Measurements from ENCODE around the gene IDI2. TPM values are rescaled to one million over a fixed set of nuclear protein-coding genes. Genes with fewer than 3 reads are reported as not detected.

IDI2 gene
- total RNA-seq, 1 donor from 2014 or later: not detected

DNA sequence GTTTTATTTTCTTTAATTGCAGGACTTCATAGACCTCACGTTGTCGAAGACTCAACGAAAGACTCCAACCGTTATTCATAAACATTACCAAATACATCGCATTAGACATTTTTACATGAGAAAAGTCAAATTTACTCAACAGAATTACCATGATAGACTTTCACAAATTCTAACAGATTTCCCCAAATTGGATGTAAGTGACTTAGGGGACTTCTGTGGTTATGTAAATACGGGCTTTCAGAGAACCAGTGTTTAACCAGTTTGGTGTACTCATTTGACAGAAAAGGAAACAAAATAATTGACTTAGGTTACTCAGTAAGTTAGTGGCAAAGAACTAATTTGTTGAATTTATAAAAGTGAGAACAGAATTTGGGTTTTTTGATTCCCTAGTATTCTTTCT lies 33.2 kb downstream of the IDI2 start:
- no peak overlapping the region for H3K27ac ChIP-seq
- no peaks in the 10 kb centered on the region for H3K9me3 ChIP-seq
- H3K27me3 ChIP-seq: no peaks in the 10 kb centered on the region
- H3K4me1 ChIP-seq: peaks cover 22% of the 10 kb centered on the region
- H3K4me3 ChIP-seq: no peak overlapping the region
- TF ChIP-seq POLR2A (IDR thresholded peaks at IDR 0.05) (no peak), CTCF (IDR thresholded peaks at IDR 0.05) (no peak), POLR2AphosphoS5 (IDR thresholded peaks at IDR 0.05; ENCODE audit: insufficient read depth in 1 of 2, low read depth in 1 of 2) (no peak)
- DNase-seq (ENCODE audit: extremely low spot score in 2 of 2): no peak
- intact Hi-C loops (cut with DNase I): no loop called here
- H3K36me3 ChIP-seq: peaks cover 5 to 44% of the 10 kb centered on the region in 2 donors

DNA sequence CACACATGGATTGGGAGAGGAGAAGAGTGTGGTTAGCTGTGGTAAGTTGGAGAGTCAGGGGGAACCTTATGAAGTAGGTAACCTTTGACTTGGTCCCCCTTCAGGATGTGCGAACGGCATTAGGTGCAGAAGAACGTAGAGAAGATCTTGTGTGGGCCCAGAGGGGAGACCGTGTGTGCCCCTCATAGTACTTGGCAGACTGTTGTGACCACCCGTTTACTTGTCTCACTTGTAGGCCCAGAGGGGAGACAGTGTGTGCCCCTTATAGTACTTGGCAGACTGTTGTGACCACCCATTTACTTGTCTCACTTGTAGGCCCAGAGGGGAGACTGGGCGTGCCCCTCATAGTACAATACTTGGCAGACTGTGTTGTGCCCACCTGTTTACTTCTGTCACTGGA lies 34.9 kb downstream of the IDI2 start:
- intact Hi-C loops (cut with DNase I): no loop called here
- no peak overlapping the region for H3K27ac ChIP-seq

DNA sequence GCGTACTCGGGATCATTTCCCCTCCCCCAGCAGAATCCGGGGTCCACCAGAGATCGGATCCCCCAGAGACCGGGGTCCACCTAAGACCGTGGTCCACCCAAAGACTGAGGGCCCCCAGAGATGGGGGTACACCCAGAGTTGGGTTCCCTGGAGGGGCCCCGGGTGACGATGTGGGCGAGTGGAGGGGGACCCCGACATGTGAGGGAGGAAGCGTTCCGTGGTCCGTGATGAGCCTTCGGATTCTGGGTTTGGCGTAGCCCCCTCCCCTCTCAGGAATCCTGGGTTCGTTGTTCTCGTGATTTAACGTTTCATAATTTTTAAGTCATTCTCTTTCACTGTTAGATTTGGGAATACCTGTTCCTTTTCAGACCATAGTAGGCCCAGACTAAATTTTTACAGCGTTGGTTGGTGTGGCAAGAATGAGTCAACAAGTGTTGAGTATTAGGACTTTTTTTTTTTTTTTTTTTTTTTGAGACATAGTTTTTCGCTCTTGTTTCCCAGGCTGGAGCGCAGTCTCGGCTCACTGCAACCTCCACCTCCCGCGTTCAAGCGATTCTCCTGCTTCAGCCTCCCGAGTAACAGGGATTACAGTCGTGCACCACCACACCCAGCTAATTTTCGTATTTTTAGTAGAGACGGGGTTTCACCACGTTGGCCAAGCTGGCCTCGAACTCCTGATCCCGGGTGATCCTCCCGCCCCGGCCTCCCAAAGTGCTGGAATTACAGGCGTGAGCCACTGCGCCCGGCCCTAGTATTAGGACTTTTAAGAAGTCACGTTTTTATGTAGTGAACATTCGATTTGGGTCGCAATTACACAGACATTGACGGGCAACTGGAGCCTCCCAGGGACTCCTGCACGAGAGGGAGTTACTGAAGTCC lies 36.8 kb downstream of the IDI2 start:
- Histone ChIP-seq H3K27ac (peak overlapping the region; percentile 96), H3K27me3 (no peaks in the 10 kb centered on the region), H3K9me3 (no peaks in the 10 kb centered on the region), H3K4me3 (peak overlapping the region; percentile 98 to 99), H3K36me3 (peaks cover 0 to 14% of the 10 kb centered on the region in 2 donors), H3K4me1 (peaks cover 31% of the 10 kb centered on the region)
- DNase-seq (ENCODE audit: extremely low spot score in 2 of 2): no peak
- intact Hi-C loops (cut with DNase I): loop anchor here (5.0 kb wide), 2 partner anchors 57 to 58 kb away; partner anchors contain the start of genes IDI1 and LARP4B
- TF ChIP-seq POLR2A (IDR thresholded peaks at IDR 0.05): no peak
- no peak for TF ChIP-seq CTCF (IDR thresholded peaks at IDR 0.05)
- no peak for TF ChIP-seq POLR2AphosphoS5 (IDR thresholded peaks at IDR 0.05; ENCODE audit: insufficient read depth in 1 of 2, low read depth in 1 of 2)

More for the DNA sequence above, 34.9 kb downstream of the IDI2 start:
- Histone ChIP-seq H3K36me3 (peaks cover 0 to 29% of the 10 kb centered on the region in 2 donors), H3K4me1 (peaks cover 31% of the 10 kb centered on the region), H3K4me3 (no peak overlapping the region), H3K27me3 (no peaks in the 10 kb centered on the region), H3K9me3 (no peaks in the 10 kb centered on the region)
- TF ChIP-seq POLR2A (IDR thresholded peaks at IDR 0.05) (no peak), POLR2AphosphoS5 (IDR thresholded peaks at IDR 0.05; ENCODE audit: insufficient read depth in 1 of 2, low read depth in 1 of 2) (no peak), CTCF (IDR thresholded peaks at IDR 0.05) (no peak)
- no peak for DNase-seq (ENCODE audit: extremely low spot score in 2 of 2)

- intact Hi-C loops (cut with DNase I): loop anchor here (5.0 kb wide), 2 partner anchors 56 to 59 kb away; partner anchors contain the start of genes IDI1 and LARP4B
- H3K4me1 ChIP-seq: peaks cover 31% of the 10 kb centered on the region
- peak; percentile 96 to 99 for DNase-seq (ENCODE audit: extremely low spot score in 2 of 2)
Observed at GRCh38 chr10:987870-988666, 37.6 kb downstream of the IDI2 start, which contains the start of gene GTPBP4. Gene GTPBP4, plus strand, starts transcription at chr10:988434. Its CDS starts 46 bp downstream, at chr10:988480.

More at GRCh38 chr10:987870-988666, 37.6 kb downstream of the IDI2 start, which contains the start of gene GTPBP4:
- Histone ChIP-seq H3K4me3 (peak within 1 kb of the TSS; percentile 98 to 99), H3K9me3 (no peaks in the 10 kb centered on the region), H3K36me3 (peaks cover 0 to 6% of the 10 kb centered on the region in 2 donors), H3K27me3 (no peaks in the 10 kb centered on the region), H3K27ac (peak within 1 kb of the TSS; percentile 96)
- TF ChIP-seq CTCF (IDR thresholded peaks at IDR 0.05) (peak in 1 of 3 experiments; percentile 44), POLR2A (IDR thresholded peaks at IDR 0.05) (peak in 1 of 2 donors; percentile 23), POLR2AphosphoS5 (IDR thresholded peaks at IDR 0.05; ENCODE audit: insufficient read depth in 1 of 2, low read depth in 1 of 2) (peak; percentile 88 to 92)
